GF-D8 (cell line): ENCODE results near the gene SLC29A1.
"Not testable (repeated sequence)": the region's sequence is repeated elsewhere in the genome, so short reads cannot be mapped to it uniquely, and the experiment has no call there.

Source experiments
- DNase-seq: peaks from one replicate; lab custom pipeline; 2025; lab: John Stamatoyannopoulos, UW

The SLC29A1 gene

DNA sequence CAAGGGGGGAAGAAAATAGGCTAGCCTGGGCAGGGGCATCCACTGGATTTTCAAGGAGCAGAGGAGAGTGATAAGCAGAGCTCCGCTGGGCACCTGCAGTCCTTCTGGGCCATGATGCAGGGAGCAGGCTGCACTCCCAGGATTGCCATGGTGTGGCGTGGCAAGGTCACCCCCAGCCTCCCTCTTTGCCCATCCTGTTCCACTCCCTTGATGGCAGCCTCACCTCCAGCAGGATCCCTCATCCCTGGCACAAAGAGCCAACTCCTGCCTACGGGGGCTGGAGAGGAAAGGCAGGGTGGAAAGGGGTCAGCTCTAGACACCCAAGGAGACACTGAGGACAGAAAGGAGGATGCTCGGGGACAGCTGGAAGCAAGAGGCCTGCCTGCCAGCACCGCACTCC lies 29.1 kb upstream of the SLC29A1 start:
- DNase-seq, result no peak

DNA sequence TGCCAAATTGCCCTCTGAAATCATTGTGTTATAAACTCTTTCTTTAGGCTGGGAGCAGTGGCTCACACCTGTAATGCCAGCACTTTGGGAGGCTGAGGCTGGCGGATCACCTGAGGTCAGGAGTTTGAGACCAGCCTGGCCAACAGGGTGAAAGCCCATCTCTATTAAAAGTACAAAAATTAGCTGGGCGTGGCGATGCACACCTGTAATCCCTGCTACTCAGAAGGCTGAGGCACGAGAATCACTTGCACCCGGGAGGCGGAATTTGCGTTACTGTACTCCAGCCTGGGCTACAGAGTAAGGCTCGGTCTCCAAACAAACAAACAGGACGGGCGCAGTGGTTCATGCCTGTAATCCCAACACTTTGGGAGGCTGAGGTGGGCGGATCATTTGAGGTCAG lies 27.0 kb upstream of the SLC29A1 start:
- not testable (repeated sequence) for DNase-seq

DNA sequence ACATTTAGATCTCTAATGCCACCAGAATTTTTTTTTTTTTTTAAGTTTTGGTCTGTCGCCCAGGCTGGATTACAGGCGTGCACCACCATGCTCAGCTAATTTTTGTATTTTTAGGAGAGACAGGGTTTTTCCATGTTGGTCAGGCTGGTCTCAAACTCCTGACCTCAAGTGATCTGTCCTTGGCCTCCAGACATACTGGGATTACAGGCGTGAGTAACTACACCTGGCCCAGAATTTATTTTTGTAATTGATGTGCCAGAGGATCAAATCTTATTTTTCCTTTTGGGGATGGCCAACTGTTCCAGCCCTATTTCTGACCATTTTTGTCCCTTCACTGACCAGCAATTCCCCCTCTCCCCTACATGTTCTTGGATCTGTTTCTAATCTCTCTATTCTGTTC lies 24.7 kb upstream of the SLC29A1 start:
- DNase-seq, result no peak

DNA sequence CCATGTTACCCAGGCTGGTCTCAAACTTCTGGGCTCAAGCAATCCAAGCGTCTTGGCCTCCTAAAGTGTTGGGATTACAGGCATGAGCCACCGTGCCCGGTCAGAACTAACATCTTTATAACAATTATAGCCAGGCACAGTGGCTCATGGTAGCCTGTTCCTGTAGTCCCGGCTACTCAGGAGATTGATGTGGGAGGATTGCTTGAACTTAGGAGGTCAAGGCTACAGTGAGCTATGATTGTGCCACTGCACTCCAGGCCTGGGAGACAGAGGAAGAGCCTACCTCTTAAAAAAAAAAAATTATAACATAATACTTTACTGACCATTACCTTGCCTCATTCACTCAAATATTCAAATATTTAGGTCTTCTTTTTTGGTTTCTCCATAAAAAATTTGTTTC lies 23.5 kb upstream of the SLC29A1 start:
- no peak for DNase-seq

DNA sequence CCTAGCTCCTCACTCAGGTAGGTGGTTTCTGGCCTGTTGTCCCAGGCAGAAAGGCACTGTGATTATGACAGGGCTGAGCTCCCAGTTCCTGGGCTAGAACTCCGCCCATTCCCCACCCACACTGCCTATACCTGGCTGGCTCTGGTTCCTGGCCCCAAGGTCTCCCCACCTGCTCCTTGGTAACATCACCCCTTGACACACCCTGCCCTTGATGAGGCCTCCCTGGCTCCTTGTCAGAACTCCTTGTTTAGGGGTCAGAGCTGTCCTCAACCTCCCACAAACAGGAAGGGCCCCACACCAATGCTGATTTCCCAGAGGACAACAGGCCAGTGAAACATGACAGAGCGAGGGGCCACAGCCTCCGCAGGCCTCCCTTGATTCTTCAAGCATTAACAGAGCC lies 22.2 kb upstream of the SLC29A1 start:
- DNase-seq, result no peak

DNA sequence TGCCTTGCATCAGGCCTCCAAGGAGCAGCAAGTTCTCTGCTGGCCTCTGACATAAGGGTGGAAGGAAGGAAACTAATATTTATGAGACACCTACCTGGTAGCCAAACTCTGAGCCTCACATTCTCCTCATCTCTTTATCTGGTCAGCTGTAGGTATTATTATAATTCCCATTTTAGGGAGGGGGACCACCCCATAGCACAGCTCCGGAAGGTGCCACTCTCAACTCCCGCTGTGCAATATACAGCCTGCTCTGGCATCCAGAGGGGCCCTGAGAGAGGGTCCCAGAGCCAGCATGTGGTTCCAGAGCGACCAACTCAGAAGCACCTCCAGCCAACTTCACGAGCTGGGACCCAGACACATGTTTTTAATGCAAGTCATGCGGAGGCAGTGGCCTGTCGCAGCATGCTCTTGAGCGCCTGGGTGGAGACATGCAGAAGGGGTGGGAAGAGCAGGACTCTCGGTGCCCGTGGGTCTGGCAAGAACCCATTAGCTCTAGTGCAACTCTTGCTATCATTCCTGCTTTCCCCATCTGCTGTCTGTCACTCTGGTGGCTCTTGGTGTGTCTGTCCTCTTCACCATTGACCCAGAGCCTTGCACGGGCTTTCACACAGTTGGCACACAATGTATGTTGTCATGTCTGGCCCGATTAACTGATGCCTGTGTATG lies 21.6 kb upstream of the SLC29A1 start:
- DNase-seq, result no peak

DNA sequence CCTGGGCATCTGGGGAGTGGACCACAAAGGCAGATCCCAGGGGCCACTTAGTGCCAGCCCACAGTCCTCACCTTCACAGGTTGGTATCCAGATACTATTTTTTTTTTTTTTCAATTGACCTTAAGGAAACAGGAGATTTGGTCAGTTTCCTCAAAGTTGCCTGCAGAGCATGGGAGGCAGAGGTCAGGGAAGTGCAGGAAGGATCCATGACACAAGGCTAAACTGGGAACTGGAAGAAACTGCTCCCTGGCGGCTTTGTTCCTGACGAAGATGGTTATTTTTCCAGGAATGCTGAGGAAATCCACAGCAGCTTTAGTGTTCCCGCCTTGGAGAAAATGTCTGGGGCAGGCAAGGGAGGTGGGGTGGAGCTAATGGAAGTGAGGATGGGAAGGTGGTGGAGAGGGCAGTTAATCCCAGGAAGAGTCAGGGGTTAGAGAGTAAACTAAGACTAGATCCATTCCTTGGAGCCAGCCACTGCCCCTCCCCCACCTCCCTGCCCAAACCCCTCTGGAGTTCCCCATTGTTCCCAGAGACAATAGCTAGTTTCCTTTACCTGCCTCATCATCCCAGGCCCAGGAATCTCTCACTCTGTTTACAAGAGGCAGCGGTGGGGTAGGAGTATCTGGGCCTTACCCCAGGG lies 20.9 kb upstream of the SLC29A1 start:
- no peak for DNase-seq

DNA sequence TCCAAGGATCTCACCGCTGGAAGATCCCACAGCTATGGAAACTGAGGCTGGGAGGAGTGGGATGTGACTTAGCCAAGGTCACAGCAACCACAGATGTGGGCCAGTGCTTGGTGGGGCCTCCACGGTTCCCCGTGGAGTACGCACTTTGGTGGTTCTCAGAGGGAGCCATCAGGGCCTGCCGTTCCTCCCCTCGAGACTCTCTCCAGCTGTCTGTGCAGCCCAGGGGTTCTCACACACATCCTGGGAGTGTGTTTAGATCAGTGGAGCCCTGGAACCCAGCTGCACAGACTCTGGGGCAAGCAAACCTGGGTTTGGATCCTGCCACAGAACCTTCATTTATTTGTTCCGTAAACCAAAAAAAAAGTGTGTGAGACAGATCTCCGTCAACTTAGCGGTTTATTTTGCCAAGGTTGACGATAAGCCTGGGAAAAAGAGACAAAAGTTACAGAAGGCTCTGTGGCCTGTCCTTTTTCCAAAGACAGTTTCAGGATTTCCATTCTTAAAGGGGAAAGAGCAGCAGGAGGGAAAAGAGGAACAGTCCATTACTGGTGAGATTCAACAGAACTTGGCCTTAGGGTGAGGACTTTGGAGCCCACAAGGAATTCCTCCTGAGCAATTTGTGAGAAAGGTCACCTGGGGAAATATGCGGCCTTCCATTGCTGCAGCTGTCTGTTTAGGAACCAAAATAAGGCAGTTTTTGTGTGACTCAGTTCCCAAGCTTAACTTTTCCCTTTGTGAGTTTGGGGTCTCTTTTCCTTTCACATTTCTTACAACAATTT lies 20.2 kb upstream of the SLC29A1 start:
- DNase-seq, result no peak

DNA sequence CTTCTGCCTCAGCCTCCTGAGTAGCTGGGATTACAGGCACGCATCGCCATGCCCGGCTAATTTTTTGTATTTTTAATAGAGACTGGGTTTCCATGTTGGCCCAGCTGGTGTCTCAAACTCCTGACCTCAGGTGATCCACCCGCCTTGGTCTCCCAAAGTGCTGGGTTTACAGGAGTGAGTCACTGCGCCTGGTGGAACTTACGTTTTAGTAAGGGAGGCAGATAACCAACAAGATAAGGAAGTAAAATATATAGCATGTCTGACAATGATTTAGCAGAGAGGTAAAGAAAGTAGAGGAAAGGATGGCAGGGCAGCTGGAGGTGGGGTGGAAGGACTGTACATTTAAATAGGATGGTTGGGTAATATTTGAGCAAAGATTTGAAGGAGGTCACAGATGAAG lies 19.4 kb upstream of the SLC29A1 start:
- DNase-seq, result no peak

DNA sequence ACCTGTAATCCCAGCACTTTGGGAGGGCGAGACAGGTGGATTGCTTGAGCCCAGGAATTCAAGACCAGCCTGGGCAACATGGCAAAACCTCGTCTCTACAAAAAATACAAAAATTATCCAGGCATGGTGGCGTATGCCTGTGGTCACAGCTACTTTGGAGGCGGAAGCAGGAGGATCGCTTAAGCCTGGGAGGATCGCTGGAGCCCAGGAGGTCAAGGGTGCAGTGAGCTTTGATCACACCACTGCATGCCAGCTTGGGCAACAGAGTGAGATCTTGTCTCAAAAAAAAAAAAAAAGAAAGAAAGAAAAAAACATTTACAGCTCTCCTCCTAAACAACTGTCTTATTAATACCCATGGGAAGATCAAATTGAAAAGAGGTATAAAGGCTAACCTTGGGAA lies 15.4 kb upstream of the SLC29A1 start:
- DNase-seq, result no peak

DNA sequence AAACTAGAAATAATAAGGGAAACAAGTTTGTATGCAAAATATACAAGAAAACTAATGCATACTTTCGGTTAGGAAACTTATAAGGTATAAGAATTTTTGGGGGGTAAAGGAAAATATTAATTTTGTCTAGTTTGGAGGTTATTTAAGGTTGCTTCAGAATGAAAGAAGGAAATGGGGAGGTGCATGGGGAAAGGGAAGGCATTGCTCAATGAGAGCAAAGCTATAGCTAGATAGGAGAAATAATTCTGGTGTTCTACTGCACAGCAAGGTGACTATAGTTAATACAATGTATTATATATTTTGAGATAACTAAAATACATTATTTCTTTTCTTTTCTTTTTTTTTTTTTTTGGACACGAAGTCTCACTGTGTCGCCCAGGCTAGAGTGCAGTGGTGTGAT lies 12.1 kb upstream of the SLC29A1 start:
- peak; percentile 36 for DNase-seq

DNA sequence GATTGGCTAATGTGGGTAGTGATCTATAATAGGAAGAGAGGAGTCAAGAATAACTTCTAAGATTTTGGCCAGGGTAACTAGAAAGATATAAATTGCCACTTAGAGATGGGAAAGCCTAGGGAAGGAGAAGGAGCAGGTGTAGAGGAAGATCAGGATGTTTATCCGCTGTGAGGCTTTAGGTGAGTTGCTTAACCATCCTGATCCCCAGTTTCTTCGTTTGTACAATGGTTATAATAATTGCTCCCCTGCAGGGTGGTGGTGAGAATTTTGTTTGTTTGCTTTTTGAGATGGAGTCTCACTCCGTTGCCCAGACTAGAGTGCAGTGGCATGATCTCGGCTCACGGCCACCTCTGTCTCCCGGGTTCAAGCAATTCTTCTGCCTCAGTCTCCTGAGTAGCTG lies 9.1 kb upstream of the SLC29A1 start:
- DNase-seq, result no peak

DNA sequence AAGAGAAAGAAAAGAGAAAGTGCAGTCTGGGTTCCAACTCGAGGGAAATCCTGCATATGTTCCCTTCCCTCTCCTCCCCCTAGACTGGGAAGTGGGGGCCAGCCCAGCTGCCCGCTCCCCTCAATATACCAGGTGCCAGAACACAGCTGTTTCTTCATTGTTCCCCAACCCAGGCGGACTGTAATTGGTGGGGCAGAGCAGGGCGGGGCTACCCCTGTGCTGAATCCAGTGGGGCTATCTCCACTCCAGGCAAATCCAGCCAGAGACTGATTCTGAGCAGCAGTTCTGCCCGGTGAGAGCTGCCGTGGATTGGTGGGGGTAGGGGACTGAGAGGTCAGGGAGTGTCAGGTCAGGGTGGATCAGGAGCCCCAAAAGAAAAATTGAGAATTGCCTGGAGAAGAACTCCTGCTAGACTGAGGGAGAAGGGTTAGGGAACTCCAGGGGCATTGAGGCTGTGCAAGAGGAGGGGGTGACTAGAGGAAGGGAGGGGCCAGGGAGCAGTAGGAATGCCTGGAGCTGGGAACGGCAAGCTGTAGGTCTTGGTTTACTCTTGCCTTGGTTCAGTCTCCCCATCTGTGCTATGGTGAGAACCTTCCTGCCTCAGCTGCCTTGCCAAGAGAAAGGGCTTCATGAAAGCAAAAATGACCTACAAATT lies 6.6 kb upstream of the SLC29A1 start, which contains the start of gene MYMX:
Gene MYMX (plus strand): TSS at position 250 of the 655 bp plus-strand sequence. CDS start 546 bp downstream, outside the sequence.
- no peak for DNase-seq

DNA sequence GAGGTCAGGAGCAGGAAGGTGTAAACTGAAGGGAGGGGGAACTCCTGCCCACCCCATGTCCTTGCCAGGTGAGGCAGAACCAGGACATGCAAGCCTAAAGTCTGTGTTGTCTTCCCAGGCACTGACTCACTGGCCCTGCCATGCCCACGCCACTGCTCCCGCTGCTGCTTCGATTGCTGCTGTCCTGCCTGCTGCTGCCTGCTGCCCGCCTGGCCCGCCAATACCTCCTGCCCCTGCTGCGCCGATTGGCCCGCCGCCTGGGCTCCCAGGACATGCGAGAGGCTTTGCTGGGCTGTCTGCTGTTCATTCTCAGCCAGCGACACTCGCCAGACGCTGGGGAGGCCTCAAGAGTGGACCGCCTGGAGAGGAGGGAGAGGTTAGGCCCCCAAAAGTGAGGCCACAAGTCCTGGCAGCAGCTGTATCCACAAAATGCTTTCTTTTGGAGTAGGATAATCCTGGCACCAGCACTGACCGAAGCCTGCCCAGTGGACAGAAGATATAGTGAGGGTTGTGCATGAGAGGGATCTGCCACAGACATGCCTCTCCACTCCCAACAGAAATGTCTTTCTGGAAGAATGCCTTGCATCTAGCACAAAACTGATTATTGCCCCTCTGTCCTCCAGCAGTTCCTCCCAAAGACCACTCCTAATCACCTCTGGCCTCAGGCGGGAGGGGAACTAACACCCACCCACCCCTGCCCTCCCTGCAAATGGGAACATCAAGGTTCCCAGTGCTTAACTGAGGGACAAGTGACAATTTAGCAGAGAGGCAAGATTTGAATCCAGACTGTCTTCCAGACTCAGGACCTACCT lies 5.9 kb upstream of the SLC29A1 start:
- DNase-seq, result no peak

DNA sequence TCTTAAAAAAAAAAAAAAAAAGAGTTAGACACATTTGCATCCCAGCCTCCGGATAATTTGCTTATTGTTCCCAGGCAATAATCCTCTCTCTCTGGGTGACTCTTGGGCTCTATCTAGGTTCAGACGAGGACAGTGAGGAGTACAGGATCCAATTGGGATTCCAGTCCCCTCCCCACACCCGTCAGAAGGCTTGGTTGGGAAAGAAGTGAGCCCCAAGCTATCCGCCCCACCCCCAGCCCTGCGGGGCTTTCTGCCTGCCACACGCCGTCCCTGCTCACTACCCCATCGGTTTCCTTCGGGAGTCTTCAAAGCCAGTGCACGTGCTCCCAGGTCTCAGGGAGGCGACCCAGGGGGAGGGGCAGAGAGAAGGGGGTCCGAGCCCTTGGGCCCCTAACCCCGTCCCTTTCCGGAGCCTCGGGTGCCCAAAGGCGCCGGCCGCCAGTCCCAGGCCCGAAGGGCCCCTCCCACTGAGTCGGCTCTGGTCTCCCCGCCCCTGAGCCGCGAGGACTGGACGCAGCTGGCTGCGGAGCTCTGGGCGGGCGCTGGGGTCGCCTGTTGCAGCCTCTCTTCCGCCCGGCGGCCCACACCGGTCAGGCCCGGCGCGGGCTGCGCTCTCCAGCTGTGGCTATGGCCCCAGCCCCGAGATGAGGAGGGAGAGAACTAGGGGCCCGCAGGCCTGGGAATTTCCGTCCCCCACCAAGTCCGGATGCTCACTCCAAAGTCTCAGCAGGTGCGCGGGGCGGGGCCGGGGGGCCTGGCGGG lies 4.2 kb upstream of the SLC29A1 start:
- DNase-seq, result peak; percentile 72

DNA sequence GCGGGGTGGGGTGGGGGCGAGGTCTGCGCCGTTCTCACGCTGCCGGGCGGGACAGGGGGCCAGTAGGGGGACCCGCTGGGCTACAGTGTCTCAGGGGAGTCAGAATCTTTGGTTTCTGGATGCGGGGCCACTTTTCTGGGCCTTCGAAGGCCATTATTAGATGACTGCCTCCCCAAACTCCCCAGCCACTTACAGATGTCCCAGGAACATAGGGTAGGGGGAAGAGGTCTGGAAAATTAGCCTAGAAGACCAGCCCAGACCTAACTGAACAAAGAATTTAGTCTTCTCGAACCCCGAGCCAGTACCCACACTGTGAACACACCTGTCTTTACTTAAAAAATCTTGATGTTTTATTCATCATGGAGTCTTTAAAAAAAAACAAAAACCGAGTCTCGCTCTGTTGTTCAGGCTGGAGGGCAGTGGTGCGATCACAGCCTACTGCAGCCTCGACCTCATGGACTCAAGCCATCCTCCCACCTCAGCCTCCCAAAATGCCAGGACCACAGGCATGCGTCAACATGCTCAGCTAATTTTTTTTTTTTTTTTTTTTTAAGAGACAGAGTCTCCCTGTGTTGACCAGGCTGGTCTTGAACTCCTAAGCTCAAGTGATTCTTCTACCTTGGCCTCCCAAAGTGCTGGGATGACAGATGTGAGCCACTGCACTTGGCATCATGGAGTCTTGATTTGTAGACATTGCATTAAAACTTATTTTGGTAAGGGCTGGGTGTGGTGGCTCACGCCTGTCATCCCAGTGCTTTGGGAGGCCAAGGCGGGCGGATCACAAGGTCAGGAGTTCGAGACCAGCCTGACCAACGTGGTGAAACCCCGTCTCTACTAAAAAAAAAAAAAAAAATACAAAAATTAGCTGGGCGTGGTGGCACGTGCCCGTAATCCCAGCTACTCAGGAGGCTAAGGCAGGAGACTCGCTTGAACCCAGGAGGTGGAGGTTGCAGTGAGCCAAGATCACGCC lies 3.3 kb upstream of the SLC29A1 start:
- DNase-seq, result no peak

DNA sequence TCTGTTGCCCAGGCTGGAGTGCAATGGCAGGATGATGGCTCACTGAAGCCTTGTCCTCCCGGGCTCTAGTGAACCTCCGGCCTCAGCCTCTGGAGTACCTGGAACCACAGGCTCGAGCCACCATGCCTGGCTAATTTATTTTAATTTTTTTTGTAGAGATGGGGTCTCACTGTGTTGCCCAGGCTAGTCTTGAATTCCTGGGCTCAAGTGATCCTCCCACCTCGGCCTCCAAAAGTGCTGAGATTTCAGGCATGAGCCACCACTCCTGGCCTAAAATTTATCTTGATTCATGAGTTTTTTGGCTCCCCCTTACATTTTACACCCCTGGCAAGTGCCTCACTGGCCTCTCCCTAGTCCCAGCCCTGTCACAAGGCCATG lies 2.5 kb upstream of the SLC29A1 start:
- DNase-seq, result no peak

DNA sequence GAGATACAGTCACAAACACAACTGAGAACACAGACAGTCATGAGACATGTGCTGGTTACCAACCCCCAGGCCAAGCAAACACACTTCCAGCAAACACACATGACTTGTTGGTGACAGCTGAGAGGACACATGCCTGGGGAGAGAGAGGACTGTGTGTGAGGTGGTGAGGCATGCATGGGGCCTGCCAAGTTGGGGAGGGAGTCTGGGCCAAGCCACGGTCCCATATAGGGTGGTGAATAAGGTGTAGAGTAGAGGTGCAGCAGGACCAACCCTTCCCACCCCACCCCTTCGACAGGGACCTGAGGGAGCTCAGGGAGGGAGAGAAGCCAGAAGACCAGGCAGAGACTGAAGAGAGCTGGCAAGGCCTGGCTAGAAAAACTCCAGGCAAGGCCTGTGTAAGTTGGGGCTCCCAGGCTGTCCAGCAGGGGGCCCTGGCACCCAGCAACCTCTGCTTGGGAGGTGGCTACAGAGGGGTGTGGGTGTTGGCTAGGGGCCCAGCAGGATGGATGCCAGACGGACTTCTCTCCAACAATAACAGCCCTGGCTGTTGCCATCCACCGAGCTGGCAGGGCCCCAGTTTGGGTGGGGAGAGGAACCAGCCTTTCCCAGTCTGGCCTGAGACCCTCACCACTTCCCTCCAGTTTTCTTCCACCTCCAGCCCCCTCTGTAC lies 2.0 kb upstream of the SLC29A1 start:
- DNase-seq, result peak; percentile 79

DNA sequence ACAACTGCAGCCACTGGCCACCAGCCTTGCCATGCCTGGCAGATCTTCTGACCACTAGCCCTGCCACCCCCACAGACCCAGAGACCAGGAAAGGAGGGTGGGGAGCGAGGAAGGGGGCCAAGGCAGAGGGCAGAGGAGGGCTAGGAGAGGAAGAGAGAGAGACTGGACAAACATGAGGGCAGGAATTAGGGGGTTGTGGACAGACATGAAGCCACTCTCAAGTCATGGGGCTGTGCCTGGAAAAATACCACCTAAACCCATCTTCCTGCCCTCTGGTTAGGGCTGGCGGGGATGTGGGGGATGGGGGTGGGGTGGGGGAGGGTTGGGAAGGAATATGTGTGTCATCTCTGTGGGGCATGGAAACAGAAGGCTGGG lies 1.4 kb upstream of the SLC29A1 start:
- no peak for DNase-seq
